ENCODE data around the gene FEN1. TPM values are rescaled to one million over a fixed set of nuclear protein-coding genes. Genes with fewer than 3 reads are reported as not detected.

Gene FEN1
- total and polyA plus RNA-seq, 4 donors = 4.5 to 46.5 (median 9.5) TPM

- TF ChIP-seq SP1 (IDR thresholded peaks at IDR 0.05) (no peak), JUND (IDR thresholded peaks at IDR 0.05) (no peak), ATF3 (IDR thresholded peaks at IDR 0.05) (no peak), GABPA (IDR thresholded peaks at IDR 0.05 in 1 of 2, conservative IDR thresholded peaks at IDR 0.05 in 1 of 2) (no peak), EGR1 (IDR thresholded peaks at IDR 0.05; ENCODE audit: low read depth in 2 of 2) (no peak), YY1 (IDR thresholded peaks at IDR 0.05) (no peak), RXRA (IDR thresholded peaks at IDR 0.05) (no peak), FOXA1 (IDR thresholded peaks at IDR 0.05) (no peak), NR2F2 (IDR thresholded peaks at IDR 0.05) (no peak), MAX (IDR thresholded peaks at IDR 0.05) (no peak)
- H3K27ac ChIP-seq (ENCODE audit: low read depth in 1 of 2, low read length in 2 of 2) = no peak overlapping the region
- 93% methylated on average over 12 of the region's 12 CpGs for WGBS
- peaks cover 0 to 27% (median 22%) of the 10 kb centered on the region in 4 donors for H3K4me1 ChIP-seq (ENCODE audit: control insufficient read depth in 4 of 4, insufficient read depth in 4 of 4, low read length in 3 of 4)
- no peaks in the 10 kb centered on the region for H3K27me3 ChIP-seq (ENCODE audit: control insufficient read depth in 4 of 4, insufficient read depth in 4 of 4, low read length in 3 of 4)
- no peak overlapping the region for H3K9ac ChIP-seq (ENCODE audit: low read depth in 1 of 2, low read length in 2 of 2)
- H3K4me3 ChIP-seq (ENCODE audit: low read depth in 1 of 3, low read length in 3 of 3) = no peak overlapping the region
- DNase-seq (ENCODE audit: low spot score) = no peak
- no peaks in the 10 kb centered on the region for H3K9me3 ChIP-seq (ENCODE audit: control insufficient read depth in 4 of 4, low read length in 3 of 4)
- peaks cover 0 to 3% (median 0%) of the 10 kb centered on the region in 4 donors for H3K36me3 ChIP-seq (ENCODE audit: control insufficient read depth in 4 of 4, insufficient read depth in 3 of 4, low read depth in 1 of 4, low read length in 3 of 4)
Observed at GRCh38 chr11:61795459-61795858, 2.7 kb downstream of the FEN1 start.

- Histone ChIP-seq H3K4me3 (ENCODE audit: low read depth in 1 of 3, low read length in 3 of 3) (no peak overlapping the region), H3K4me1 (ENCODE audit: control insufficient read depth in 4 of 4, insufficient read depth in 4 of 4, low read length in 3 of 4) (peaks cover 0 to 27% (median 22%) of the 10 kb centered on the region in 4 donors), H3K9me3 (ENCODE audit: control insufficient read depth in 4 of 4, low read length in 3 of 4) (no peaks in the 10 kb centered on the region), H3K9ac (ENCODE audit: low read depth in 1 of 2, low read length in 2 of 2) (no peak overlapping the region), H3K27ac (ENCODE audit: low read depth in 1 of 2, low read length in 2 of 2) (no peak overlapping the region), H3K36me3 (ENCODE audit: control insufficient read depth in 4 of 4, insufficient read depth in 3 of 4, low read depth in 1 of 4, low read length in 3 of 4) (no peaks in the 10 kb centered on the region), H3K27me3 (ENCODE audit: control insufficient read depth in 4 of 4, insufficient read depth in 4 of 4, low read length in 3 of 4) (no peaks in the 10 kb centered on the region)
- 91% methylated on average over 18 of the region's 18 CpGs for WGBS
- DNase-seq (ENCODE audit: low spot score) = no peak
- no peak for TF ChIP-seq CTCF (IDR thresholded peaks at IDR 0.05; ENCODE audit: low read depth, low read length, missing input control)
- TF ChIP-seq RAD21 (IDR thresholded peaks at IDR 0.05) = no peak
- no peak for TF ChIP-seq EGR1 (IDR thresholded peaks at IDR 0.05; ENCODE audit: low read depth in 2 of 2)
- no peak for TF ChIP-seq TAF1 (conservative IDR thresholded peaks at IDR 0.05)
- TF ChIP-seq HNF4G (IDR thresholded peaks at IDR 0.05) = no peak
Observed at GRCh38 chr11:61795876-61796526, 3.3 kb downstream of the FEN1 start.

GRCh38 chr11:61797263-61797944 lies 4.7 kb downstream of the FEN1 start:
- no peaks in the 10 kb centered on the region for H3K27me3 ChIP-seq (ENCODE audit: control insufficient read depth in 4 of 4, insufficient read depth in 4 of 4, low read length in 3 of 4)
- H3K9ac ChIP-seq (ENCODE audit: low read depth in 1 of 2, low read length in 2 of 2) = peak overlapping the region in 1 of 2 donors; percentile 8
- TF ChIP-seq ATF3 (IDR thresholded peaks at IDR 0.05) = no peak
- TF ChIP-seq CTCF (IDR thresholded peaks at IDR 0.05; ENCODE audit: low read depth, low read length, missing input control) = peak; percentile 93
- peak; percentile 97 for TF ChIP-seq RAD21 (IDR thresholded peaks at IDR 0.05)
- TF ChIP-seq FOXA1 (IDR thresholded peaks at IDR 0.05) = no peak
- TF ChIP-seq YY1 (IDR thresholded peaks at IDR 0.05) = peak; percentile 82

More at GRCh38 chr11:61797263-61797944, 4.7 kb downstream of the FEN1 start:
- 16% methylated on average over 3 of the region's 3 CpGs for WGBS
- Histone ChIP-seq H3K36me3 (ENCODE audit: control insufficient read depth in 4 of 4, insufficient read depth in 3 of 4, low read depth in 1 of 4, low read length in 3 of 4) (peaks cover 0 to 5% (median 2%) of the 10 kb centered on the region in 4 donors), H3K9me3 (ENCODE audit: control insufficient read depth in 4 of 4, low read length in 3 of 4) (no peaks in the 10 kb centered on the region), H3K4me1 (ENCODE audit: control insufficient read depth in 4 of 4, insufficient read depth in 4 of 4, low read length in 3 of 4) (peaks cover 0 to 22% (median 15%) of the 10 kb centered on the region in 4 donors), H3K4me3 (ENCODE audit: low read depth in 1 of 3, low read length in 3 of 3) (no peak overlapping the region), H3K27ac (ENCODE audit: low read depth in 1 of 2, low read length in 2 of 2) (peak overlapping the region; percentile 5 to 7)
- DNase-seq (ENCODE audit: low spot score) = peak; percentile 80

Measured in liver (tissue), 9 donors.